Mesothelial cell of epicardium (in vitro differentiated cells): Measurements from ENCODE around the gene RFPL4A. TPM values are rescaled to one million over a fixed set of nuclear protein-coding genes. Genes with fewer than 3 reads are reported as not detected.
"Not testable (repeated sequence)": the region's sequence is repeated elsewhere in the genome, so short reads cannot be mapped to it uniquely, and the experiment has no call there.

Experiments
- DNase-seq, 2 experiments: peaks; one replicate each; pipeline ENCODE4 v3.0.0; 2021; ENCODE audit warnings: low spot score in 2 of 2; ENCODE audit not compliant: unreplicated experiment in 2 of 2
- H3K27ac Mint-ChIP-seq: 2 replicates; pipeline ENCODE4 v1.8.0; 2021; ENCODE audit warnings: mixed read lengths
- H3K27me3 Mint-ChIP-seq: 2 replicates; pipeline ENCODE4 v1.8.0; 2021; ENCODE audit warnings: low read depth, mixed read lengths
- H3K36me3 Mint-ChIP-seq: 2 replicates; pipeline ENCODE4 v1.8.0; 2021; ENCODE audit warnings: mixed read lengths
- H3K4me1 Mint-ChIP-seq: 2 replicates; pipeline ENCODE4 v1.8.0; 2021; ENCODE audit warnings: mixed read lengths
- H3K4me3 Mint-ChIP-seq: 2 replicates; pipeline ENCODE4 v1.8.0; 2021; ENCODE audit warnings: mild to moderate bottlenecking, moderate library complexity, mixed read lengths
- H3K9me3 Mint-ChIP-seq: 2 replicates; pipeline ENCODE4 v1.8.0; 2021; ENCODE audit warnings: mixed read lengths
- total RNA-seq: library from RNA; stranded (reverse); gene quantifications from 3 replicates; pipeline ENCODE4 v1.2.1, GENCODE V29; 2021
- TF ChIP-seq, protein P1 (sequence below): fragments of 200-600 bp; sonication (generic); IDR thresholded peaks from one replicate; pipeline ENCODE4 v1.5.0; 2021; ENCODE audit warnings: antibody characterized with exemption; ENCODE audit not compliant: unreplicated experiment

RFPL4A gene
- total RNA-seq, result not detected in 3 replicates

DNA sequence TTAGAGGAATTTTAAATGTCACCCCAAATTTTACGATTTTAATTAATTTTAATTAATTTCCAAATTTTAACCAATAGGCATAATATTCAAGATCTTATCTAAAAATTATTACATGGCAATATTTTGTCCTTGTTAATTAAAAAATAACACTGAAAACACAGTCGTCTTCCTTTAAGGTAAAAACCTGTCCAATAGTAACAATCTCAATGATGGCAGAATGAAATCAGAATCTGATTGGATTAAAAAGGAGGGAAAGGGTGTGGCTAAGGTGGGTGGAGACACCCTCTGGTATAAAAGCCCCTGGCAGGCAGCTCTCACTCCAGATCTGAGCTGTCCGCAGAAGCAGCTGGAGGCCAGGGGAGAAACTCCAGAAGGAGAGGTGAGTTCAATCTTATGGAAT lies at the start of gene RFPL4A:
RFPL4A (plus strand) TSS at position 301 of the 400 bp plus-strand sequence. CDS start 2,704 bp downstream, outside the sequence.
- not testable (repeated sequence) for H3K4me3 Mint-ChIP-seq, H3K27ac Mint-ChIP-seq, H3K27me3 Mint-ChIP-seq, DNase-seq, H3K36me3 Mint-ChIP-seq, H3K4me1 Mint-ChIP-seq
- peaks cover 57% of the 10 kb centered on the region for H3K9me3 Mint-ChIP-seq

DNA sequence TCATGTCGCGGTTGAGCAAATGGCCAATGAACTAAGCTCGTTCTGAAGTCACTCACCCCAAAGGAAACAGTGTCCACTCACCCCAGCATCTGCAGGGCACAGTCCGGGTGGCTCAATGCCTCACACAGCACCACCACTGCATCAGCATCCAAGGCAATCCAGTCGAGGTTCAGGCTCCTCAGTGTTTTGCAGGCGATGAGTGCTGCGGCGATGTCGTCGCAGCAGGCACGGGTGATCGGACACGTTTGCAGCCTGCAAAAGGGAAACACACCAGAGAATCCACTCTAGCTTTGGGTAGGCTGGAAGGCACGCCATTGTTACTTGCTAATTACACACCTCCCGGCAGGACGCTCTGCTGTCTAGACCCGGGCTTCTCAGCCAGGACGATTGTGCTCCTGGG lies 47.2 kb upstream of the RFPL4A start:
- Mint-ChIP-seq H3K9me3 (peaks cover 52% of the 10 kb centered on the region), H3K27me3 (no peaks in the 10 kb centered on the region)
- TF ChIP-seq, protein P1, sequence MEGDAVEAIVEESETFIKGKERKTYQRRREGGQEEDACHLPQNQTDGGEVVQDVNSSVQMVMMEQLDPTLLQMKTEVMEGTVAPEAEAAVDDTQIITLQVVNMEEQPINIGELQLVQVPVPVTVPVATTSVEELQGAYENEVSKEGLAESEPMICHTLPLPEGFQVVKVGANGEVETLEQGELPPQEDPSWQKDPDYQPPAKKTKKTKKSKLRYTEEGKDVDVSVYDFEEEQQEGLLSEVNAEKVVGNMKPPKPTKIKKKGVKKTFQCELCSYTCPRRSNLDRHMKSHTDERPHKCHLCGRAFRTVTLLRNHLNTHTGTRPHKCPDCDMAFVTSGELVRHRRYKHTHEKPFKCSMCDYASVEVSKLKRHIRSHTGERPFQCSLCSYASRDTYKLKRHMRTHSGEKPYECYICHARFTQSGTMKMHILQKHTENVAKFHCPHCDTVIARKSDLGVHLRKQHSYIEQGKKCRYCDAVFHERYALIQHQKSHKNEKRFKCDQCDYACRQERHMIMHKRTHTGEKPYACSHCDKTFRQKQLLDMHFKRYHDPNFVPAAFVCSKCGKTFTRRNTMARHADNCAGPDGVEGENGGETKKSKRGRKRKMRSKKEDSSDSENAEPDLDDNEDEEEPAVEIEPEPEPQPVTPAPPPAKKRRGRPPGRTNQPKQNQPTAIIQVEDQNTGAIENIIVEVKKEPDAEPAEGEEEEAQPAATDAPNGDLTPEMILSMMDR, result no peak

DNA sequence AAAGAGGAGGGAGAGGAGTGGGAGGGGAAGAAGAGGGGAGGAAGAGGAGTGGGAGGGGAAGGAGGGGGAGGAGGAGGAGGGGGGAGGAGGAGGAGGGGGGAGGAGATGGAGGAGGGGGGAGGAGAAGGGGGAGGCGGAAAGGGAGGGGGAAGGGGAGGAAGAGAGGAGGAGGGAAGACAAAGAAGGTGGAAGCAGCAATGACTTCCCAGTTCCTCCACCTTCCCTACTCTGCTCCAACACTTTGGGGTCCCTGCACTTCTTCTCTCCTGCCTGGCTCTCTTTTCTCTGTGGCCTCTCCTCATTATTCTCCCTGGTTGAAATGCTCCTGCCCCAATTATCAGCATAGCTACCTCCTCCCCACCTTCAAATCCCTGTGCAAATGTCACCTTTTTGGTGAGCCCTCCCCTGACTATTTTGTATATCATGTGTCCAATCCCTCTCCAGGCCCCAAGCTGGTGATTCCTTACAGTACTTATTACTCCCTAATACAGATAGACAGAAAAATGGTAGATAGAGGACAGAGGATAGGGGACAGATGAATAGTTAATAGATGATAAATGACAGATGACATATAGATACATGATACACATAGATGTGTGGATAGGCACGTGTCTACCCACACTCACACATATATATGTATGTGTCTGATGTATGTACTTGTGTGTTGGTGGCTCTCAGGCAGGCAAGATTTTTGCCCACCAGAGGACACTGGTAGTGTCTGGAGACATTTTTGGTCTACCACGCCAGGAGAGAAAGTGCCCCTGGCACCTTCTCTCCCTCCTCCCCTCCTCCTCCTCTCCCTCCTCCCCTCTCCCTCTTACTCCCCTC lies 45.9 kb upstream of the RFPL4A start:
- Mint-ChIP-seq H3K4me1 (no peaks in the 10 kb centered on the region), H3K27me3 (no peaks in the 10 kb centered on the region), H3K9me3 (peaks cover 54% of the 10 kb centered on the region), H3K27ac (no peak overlapping the region), H3K36me3 (peaks cover 9% of the 10 kb centered on the region), H3K4me3 (no peak overlapping the region)
- no peak for DNase-seq
- TF ChIP-seq, protein P1, result no peak

More for the DNA sequence above, 47.2 kb upstream of the RFPL4A start:
- no peak overlapping the region for H3K27ac Mint-ChIP-seq
- no peak for DNase-seq
- H3K36me3 Mint-ChIP-seq, result peaks cover 9% of the 10 kb centered on the region
- H3K4me1 Mint-ChIP-seq, result no peaks in the 10 kb centered on the region
- H3K4me3 Mint-ChIP-seq, result no peak overlapping the region

DNA sequence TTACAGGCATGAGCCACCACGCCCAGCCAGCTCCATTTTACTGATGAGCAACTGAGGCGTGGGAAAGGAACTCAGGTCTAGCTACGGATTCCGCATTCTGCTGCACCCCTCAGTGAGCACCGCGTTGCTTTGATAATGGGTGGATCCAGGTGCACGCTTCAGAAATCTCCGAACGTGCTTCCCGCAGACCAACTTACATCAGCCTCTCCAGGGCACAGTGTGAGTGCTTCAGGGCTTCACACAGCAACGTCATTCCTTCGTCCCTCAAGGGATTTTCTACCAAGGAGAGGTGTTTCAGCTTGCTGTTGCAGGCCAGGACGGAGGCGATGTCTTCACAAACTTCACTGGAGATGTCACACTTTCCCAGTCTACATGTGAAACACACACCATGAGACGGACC lies 42.4 kb upstream of the RFPL4A start:
- peaks cover 9% of the 10 kb centered on the region for H3K36me3 Mint-ChIP-seq
- DNase-seq, result no peak
- TF ChIP-seq, protein P1, result no peak
- H3K9me3 Mint-ChIP-seq, result peaks cover 63% of the 10 kb centered on the region
- no peak overlapping the region for H3K27ac Mint-ChIP-seq
- no peaks in the 10 kb centered on the region for H3K27me3 Mint-ChIP-seq
- H3K4me3 Mint-ChIP-seq, result no peak overlapping the region
- H3K4me1 Mint-ChIP-seq, result no peaks in the 10 kb centered on the region

DNA sequence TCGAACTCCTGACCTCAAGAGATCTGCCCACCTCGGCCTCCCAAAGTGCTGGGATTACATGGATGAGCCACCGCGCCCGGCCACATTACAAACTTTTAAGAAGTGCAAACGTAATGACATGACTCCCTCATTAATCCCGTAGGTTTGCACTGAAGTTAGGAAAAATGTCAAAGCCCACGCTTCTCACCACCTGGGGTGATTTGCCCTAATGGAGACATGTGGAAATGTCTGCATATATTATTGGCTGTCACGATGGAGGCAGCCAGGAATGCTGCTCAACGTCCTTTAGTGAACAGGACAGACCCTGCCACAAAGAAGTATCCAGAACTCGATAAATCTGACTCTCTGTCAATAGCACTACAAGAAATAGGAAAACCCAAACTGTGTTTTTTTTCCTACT lies 41.6 kb upstream of the RFPL4A start:
- no peak overlapping the region for H3K27ac Mint-ChIP-seq
- no peak overlapping the region for H3K4me3 Mint-ChIP-seq
- no peak for DNase-seq
- H3K36me3 Mint-ChIP-seq, result peaks cover 6% of the 10 kb centered on the region
- no peaks in the 10 kb centered on the region for H3K4me1 Mint-ChIP-seq
- TF ChIP-seq, protein P1, result no peak
- no peaks in the 10 kb centered on the region for H3K27me3 Mint-ChIP-seq
- peaks cover 63% of the 10 kb centered on the region for H3K9me3 Mint-ChIP-seq

DNA sequence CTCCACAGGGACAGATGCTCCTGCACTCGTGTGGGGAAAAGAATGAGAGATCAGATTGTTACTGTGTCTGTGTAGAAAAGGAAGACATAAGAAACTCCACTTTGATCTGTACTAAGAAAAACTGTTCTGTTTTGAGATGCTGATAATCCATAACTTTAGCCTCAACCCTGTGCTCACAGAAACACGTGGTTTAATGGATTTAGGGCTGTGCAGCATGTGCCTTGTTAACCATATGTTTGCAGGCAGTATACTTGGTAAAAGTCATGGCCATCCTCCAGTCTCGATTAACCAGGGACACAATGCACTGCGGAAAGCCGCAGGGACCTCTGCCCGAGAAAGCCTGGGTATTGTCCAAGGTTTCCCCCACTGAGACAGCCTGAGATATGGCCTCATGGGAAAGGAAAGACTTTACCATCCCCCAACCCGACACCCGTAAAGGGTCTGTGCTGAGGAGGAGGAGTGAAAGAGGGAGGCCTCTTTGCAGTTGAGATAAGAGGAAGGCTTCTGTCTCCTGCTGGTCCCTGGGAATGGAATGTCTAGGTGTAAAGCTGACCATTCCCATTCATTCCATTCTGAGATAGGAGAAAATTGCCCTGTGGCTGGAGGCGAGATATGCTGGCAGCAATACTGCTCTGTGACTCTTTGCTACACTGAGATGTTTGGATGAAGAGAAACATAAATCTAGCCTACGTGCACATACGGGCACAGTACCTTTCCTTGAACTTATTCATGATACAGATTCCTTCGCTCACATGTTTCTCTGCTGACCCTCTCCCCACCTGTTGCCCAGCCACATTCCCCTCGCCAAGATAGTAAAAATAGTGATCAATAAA lies 40.8 kb upstream of the RFPL4A start:
- not testable (repeated sequence) for H3K36me3 Mint-ChIP-seq, H3K4me3 Mint-ChIP-seq, H3K27ac Mint-ChIP-seq, DNase-seq, H3K27me3 Mint-ChIP-seq, H3K4me1 Mint-ChIP-seq
- peaks cover 64% of the 10 kb centered on the region for H3K9me3 Mint-ChIP-seq
